Amygdala (tissue), 56 donors: Measurements from ENCODE around the gene TUBB2B.
A peak's percentile ranks its signal among the peaks of the same experiment; 100 is the strongest.
"Not testable (repeated sequence)": the region's sequence is repeated elsewhere in the genome, so short reads cannot be mapped to it uniquely, and the experiment has no call there.

ENCODE experiments used
- DNase-seq, 56 donors: peaks; one replicate each; lab custom pipeline; 2025; lab: John Stamatoyannopoulos, UW

Gene TUBB2B

DNA sequence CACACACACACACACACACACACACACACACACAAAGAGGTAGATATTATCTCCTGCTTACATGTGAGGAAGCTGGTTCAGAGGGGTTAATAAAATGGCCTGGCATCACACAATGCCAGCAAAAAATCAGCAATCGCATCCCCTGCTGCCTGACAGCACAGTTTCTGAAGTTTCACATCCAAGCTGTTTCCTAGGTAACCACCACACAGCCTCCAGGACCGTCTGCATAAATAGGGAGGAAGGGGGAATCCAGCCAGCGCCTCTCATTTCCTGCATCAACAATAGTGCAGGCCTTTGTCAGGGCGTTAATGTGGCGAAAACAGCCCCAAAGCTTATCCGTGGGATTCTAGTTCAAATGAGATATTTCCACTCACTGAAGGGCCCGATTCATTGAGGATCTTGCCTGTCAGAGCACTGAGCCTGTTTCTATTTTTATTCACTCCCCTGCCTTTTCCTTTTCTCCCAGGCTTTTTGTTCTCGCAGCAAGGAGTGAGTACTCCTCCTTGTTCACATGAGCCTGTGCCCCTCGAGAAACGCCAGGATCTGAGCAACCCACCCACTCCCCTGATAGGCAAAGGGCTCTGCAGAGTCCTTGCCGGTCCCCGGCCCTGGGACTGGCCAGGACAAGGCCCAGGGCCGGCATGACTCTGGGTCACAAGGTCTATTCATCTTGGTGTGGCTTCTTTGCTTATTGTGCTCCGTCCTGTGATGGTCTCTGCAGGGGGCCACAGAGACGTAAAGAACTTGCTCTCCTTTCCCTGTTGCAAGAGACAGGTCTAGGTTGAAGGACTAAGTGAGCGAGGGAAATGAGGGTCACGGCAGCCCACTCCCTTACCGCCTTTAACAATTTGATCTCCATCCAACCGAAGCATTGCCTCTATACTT is 32.7 kb downstream of the TUBB2B start:
- DNase-seq: peak in 51 of 56 donors; percentile 19 to 91 (median 66)

GRCh38 chr6:3193102-3193849 is 34.2 kb downstream of the TUBB2B start:
- peak in 10 of 56 donors; percentile 4 to 34 (median 10) for DNase-seq

DNA sequence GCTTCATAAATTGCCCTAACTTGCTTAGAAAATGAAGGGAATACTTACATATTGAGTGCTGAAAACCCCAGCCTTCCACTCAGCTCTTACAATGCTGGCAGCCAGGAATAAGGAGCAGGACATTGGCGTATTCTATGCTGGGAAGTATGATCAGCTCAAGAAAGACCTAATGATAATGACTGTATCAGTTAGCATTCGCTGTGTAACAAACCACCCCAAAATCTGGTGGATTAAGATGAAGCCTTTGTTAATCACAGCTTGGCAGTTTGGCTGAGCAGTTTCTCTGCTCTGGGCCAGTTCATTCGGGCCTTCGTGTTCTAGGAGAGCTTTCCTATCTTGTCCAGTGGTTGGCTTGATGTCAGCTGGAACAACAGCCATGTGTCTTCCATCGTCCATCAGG is 36.7 kb downstream of the TUBB2B start:
- DNase-seq: no peak

DNA sequence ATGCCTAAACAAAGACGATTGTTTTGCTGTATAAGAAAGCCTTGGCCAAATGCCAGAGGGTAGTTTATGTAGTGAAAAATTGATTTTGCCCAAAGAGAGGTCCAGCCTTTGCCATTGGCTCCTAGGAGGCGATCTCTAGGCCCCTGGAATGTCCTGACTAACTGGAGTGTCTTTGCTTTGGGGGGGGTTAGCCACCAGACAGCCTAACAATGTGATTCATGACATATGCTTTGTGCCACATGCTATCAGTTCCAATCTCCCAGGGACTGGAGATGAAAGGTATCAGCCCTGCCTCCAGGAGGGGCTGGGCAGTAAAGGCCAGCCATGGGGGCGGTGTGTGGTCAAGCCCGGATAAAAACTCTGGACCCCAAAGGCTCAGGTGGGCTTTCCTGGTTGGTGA is 37.4 kb downstream of the TUBB2B start:
- DNase-seq: no peak

- DNase-seq: not testable (repeated sequence)
Measured at GRCh38 chr6:3189192-3189591, 38.3 kb downstream of the TUBB2B start.

GRCh38 chr6:3188262-3188661 is 39.2 kb downstream of the TUBB2B start:
- no peak for DNase-seq

DNA sequence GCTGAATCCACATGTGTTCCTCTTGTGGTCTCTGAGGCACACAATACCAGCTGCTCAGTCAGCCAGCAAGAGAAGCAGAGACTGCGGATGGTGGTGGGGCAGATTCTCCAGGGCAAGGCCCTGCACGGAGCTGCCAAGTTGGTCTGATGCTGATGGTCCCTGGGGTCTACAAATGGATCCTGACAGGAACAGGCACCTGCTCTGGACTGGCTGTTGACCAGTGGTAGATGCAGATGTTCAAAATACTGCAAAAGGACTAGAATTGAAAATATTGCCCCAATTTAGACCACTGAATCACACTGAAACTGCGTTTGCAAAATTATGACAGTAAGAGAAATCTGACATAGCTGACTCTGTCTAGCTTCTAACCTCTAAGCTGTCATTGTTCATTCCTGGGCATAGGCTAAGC is 40.5 kb downstream of the TUBB2B start:
- no peak for DNase-seq

GRCh38 chr6:3183066-3183465 is 44.4 kb downstream of the TUBB2B start:
- no peak for DNase-seq

- DNase-seq: no peak
Measured at GRCh38 chr6:3181105-3181504, 46.3 kb downstream of the TUBB2B start.

DNA sequence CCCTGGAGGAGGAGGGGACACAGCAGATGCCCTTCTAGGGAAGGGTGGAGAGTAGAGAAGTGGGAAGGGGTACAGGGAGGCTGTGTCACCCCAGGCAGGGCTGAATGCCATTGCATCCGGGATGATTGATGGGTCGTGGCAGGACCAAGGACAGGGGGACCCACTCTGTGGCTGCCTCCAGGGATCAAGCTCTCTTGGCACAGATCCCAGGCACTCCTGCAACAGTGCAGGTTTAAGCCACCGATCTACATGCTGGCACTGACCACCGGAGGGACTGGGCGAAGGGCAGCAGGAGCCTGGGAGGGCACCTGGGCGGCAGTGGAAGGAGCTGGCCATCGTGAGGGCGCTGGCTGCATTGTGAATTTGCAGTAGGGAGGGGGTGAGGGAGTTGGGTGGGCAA is 47.5 kb downstream of the TUBB2B start:
- peak in 1 of 56 donors; percentile 5 for DNase-seq

- DNase-seq: not testable (repeated sequence)
Measured at GRCh38 chr6:3178666-3179065, 48.8 kb downstream of the TUBB2B start.

- DNase-seq: peak in 5 of 56 donors; percentile 3 to 39 (median 12)
Measured at GRCh38 chr6:3176562-3177355, 50.7 kb downstream of the TUBB2B start.

GRCh38 chr6:3175715-3176402 is 51.6 kb downstream of the TUBB2B start:
- DNase-seq: no peak
